ENCODE data around the gene FSTL4.

The FSTL4 gene

GRCh38 chr5:133478199-133478985 lies 133.9 kb downstream of the FSTL4 start:
- DNase-seq (ENCODE audit: low read depth): no peak

GRCh38 chr5:133475986-133476385 lies 136.4 kb downstream of the FSTL4 start:
- DNase-seq (ENCODE audit: low read depth): no peak

- no peak for DNase-seq (ENCODE audit: low read depth)
These were observed 137.3 kb downstream of the FSTL4 start for GRCh38 chr5:133474851-133475590.

GRCh38 chr5:133473291-133473690 lies 139.1 kb downstream of the FSTL4 start:
- DNase-seq (ENCODE audit: low read depth): no peak

GRCh38 chr5:133472829-133473228 lies 139.5 kb downstream of the FSTL4 start:
- no peak for DNase-seq (ENCODE audit: low read depth)

GRCh38 chr5:133471699-133472098 lies 140.6 kb downstream of the FSTL4 start:
- DNase-seq (ENCODE audit: low read depth): no peak

- no peak for DNase-seq (ENCODE audit: low read depth)
These were observed 141.5 kb downstream of the FSTL4 start for GRCh38 chr5:133470841-133471240.

- DNase-seq (ENCODE audit: low read depth): no peak
These were observed 142.5 kb downstream of the FSTL4 start for GRCh38 chr5:133469846-133470245.

- no peak for DNase-seq (ENCODE audit: low read depth)
These were observed 143.1 kb downstream of the FSTL4 start for GRCh38 chr5:133469252-133469651.

GRCh38 chr5:133468596-133468995 lies 143.7 kb downstream of the FSTL4 start:
- no peak for DNase-seq (ENCODE audit: low read depth)

GRCh38 chr5:133467826-133468463 lies 144.4 kb downstream of the FSTL4 start:
- no peak for DNase-seq (ENCODE audit: low read depth)

GRCh38 chr5:133467335-133467779 lies 145.0 kb downstream of the FSTL4 start:
- no peak for DNase-seq (ENCODE audit: low read depth)

GRCh38 chr5:133466556-133467334 lies 145.6 kb downstream of the FSTL4 start:
- DNase-seq (ENCODE audit: low read depth): no peak

GRCh38 chr5:133464013-133464412 lies 148.3 kb downstream of the FSTL4 start:
- no peak for DNase-seq (ENCODE audit: low read depth)

GRCh38 chr5:133461796-133462516 lies 150.4 kb downstream of the FSTL4 start:
- no peak for DNase-seq (ENCODE audit: low read depth)

- no peak for DNase-seq (ENCODE audit: low read depth)
These were observed 152.1 kb downstream of the FSTL4 start for GRCh38 chr5:133460172-133460758.

- DNase-seq (ENCODE audit: low read depth): no peak
These were observed 152.7 kb downstream of the FSTL4 start for GRCh38 chr5:133459474-133460160.

- no peak for DNase-seq (ENCODE audit: low read depth)
These were observed 153.9 kb downstream of the FSTL4 start for GRCh38 chr5:133458435-133458834.

GRCh38 chr5:133457439-133458355 lies 154.6 kb downstream of the FSTL4 start:
- no peak for DNase-seq (ENCODE audit: low read depth)

Data from activated T-helper 9 cell treated with anti-CD3 and anti-CD28 coated beads, Interleukin-2, amount 50 U/mL, for 16 hours (primary cell).